ENCODE results near the gene PGLYRP3.

GRCh38 chr1:153337980-153338853 is 25.5 kb upstream of the PGLYRP3 start:
- no peak for TF ChIP-seq POLR2A (IDR thresholded peaks at IDR 0.05)
- no peak for TF ChIP-seq CTCF (IDR thresholded peaks at IDR 0.05)
